ENCODE results near the gene ASIC4. TPM values are rescaled to one million over a fixed set of nuclear protein-coding genes. Genes with fewer than 3 reads are reported as not detected.
A peak's percentile ranks its signal among the peaks of the same experiment; 100 is the strongest.

Gene ASIC4
- total RNA-seq, 1 experiment from 2014 or later, result 0.17 TPM

GRCh38 chr2:219531639-219532377 lies 17.5 kb downstream of the ASIC4 start:
- intact Hi-C loops (cut with micrococcal nuclease; ENCODE audit: unreplicated experiment), result no loop called here
- no peak for DNase-seq
- no TSS peak for BruUV-seq (replicated peaks)
- H3K9me3 Mint-ChIP-seq (ENCODE audit: low read depth, unreplicated experiment), result no peaks in the 10 kb centered on the region
- peaks cover 10% of the 10 kb centered on the region for H3K36me3 Mint-ChIP-seq (ENCODE audit: insufficient read depth, unreplicated experiment)
- H3K4me1 Mint-ChIP-seq (ENCODE audit: low read depth, unreplicated experiment), result peaks cover 15% of the 10 kb centered on the region
- TF ChIP-seq CTCF (IDR thresholded peaks at IDR 0.05; ENCODE audit: unreplicated experiment), result no peak
- H3K4me3 Mint-ChIP-seq (ENCODE audit: low read depth, unreplicated experiment), result no peak overlapping the region
- H3K27me3 Mint-ChIP-seq (ENCODE audit: unreplicated experiment), result peaks cover 73% of the 10 kb centered on the region
- no peak overlapping the region for H3K27ac Mint-ChIP-seq (ENCODE audit: unreplicated experiment)
- CTCF ChIA-PET, result interaction anchor here (0.8 to 2.7 kb wide), 3 partner anchors 9 to 129 kb away, joined by 3 to 48 read pairs (median 6); a partner anchor contains a TSS

GRCh38 chr2:219532378-219532649 lies 18.0 kb downstream of the ASIC4 start:
- Mint-ChIP-seq H3K27me3 (ENCODE audit: unreplicated experiment) (peaks cover 68% of the 10 kb centered on the region), H3K27ac (ENCODE audit: unreplicated experiment) (no peak overlapping the region), H3K9me3 (ENCODE audit: low read depth, unreplicated experiment) (no peaks in the 10 kb centered on the region), H3K4me3 (ENCODE audit: low read depth, unreplicated experiment) (no peak overlapping the region), H3K36me3 (ENCODE audit: insufficient read depth, unreplicated experiment) (peaks cover 15% of the 10 kb centered on the region), H3K4me1 (ENCODE audit: low read depth, unreplicated experiment) (peaks cover 15% of the 10 kb centered on the region)
- CTCF ChIA-PET, result interaction anchor here (0.8 to 1.9 kb wide), 2 partner anchors 9 to 37 kb away, joined by 3 to 6 read pairs; a partner anchor contains a TSS
- DNase-seq, result no peak
- no peak for TF ChIP-seq CTCF (IDR thresholded peaks at IDR 0.05; ENCODE audit: unreplicated experiment)
- intact Hi-C loops (cut with micrococcal nuclease; ENCODE audit: unreplicated experiment), result no loop called here
- no TSS peak for BruUV-seq (replicated peaks)

GRCh38 chr2:219533930-219534661 lies 19.8 kb downstream of the ASIC4 start:
- CTCF ChIA-PET, result no interaction called here
- no TSS peak for BruUV-seq (replicated peaks)

GRCh38 chr2:219536425-219536824 lies 22.1 kb downstream of the ASIC4 start:
- intact Hi-C loops (cut with micrococcal nuclease; ENCODE audit: unreplicated experiment), result no loop called here
- BruUV-seq (replicated peaks), result no TSS peak
- Mint-ChIP-seq H3K36me3 (ENCODE audit: insufficient read depth, unreplicated experiment) (peaks cover 40% of the 10 kb centered on the region), H3K4me3 (ENCODE audit: low read depth, unreplicated experiment) (no peak overlapping the region), H3K9me3 (ENCODE audit: low read depth, unreplicated experiment) (no peaks in the 10 kb centered on the region), H3K4me1 (ENCODE audit: low read depth, unreplicated experiment) (peaks cover 19% of the 10 kb centered on the region), H3K27me3 (ENCODE audit: unreplicated experiment) (peaks cover 27% of the 10 kb centered on the region), H3K27ac (ENCODE audit: unreplicated experiment) (peak overlapping the region; percentile 70)
- CTCF ChIA-PET, result interaction anchor here (1.3 kb wide), 1 partner anchor 9 kb away, joined by 3 read pairs; no protein-coding TSS in a partner anchor
- no peak for DNase-seq
- TF ChIP-seq CTCF (IDR thresholded peaks at IDR 0.05; ENCODE audit: unreplicated experiment), result no peak

More at GRCh38 chr2:219533930-219534661, 19.8 kb downstream of the ASIC4 start:
- H3K27ac Mint-ChIP-seq (ENCODE audit: unreplicated experiment), result no peak overlapping the region
- H3K36me3 Mint-ChIP-seq (ENCODE audit: insufficient read depth, unreplicated experiment), result peaks cover 25% of the 10 kb centered on the region
- H3K4me3 Mint-ChIP-seq (ENCODE audit: low read depth, unreplicated experiment), result no peak overlapping the region
- no peak for TF ChIP-seq CTCF (IDR thresholded peaks at IDR 0.05; ENCODE audit: unreplicated experiment)
- no peak for DNase-seq
- intact Hi-C loops (cut with micrococcal nuclease; ENCODE audit: unreplicated experiment), result no loop called here
- H3K27me3 Mint-ChIP-seq (ENCODE audit: unreplicated experiment), result peaks cover 50% of the 10 kb centered on the region
- peaks cover 18% of the 10 kb centered on the region for H3K4me1 Mint-ChIP-seq (ENCODE audit: low read depth, unreplicated experiment)
- no peaks in the 10 kb centered on the region for H3K9me3 Mint-ChIP-seq (ENCODE audit: low read depth, unreplicated experiment)
